Left forelimb (tissue), 1 donor: ENCODE results near the gene PTPRCAP.
A peak's percentile ranks its signal among the peaks of the same experiment; 100 is the strongest.

Source experiments
- DNase-seq: peaks from one replicate; pipeline ENCODE4 v3.0.0-alpha.2; 2018; ENCODE audit warnings: low spot score

PTPRCAP gene

GRCh38 chr11:67465189-67465510 lies 27.7 kb upstream of the PTPRCAP start:
- DNase-seq, result no peak

- peak; percentile 82 for DNase-seq
These were observed 27.1 kb upstream of the PTPRCAP start for GRCh38 chr11:67464411-67465188.

DNA sequence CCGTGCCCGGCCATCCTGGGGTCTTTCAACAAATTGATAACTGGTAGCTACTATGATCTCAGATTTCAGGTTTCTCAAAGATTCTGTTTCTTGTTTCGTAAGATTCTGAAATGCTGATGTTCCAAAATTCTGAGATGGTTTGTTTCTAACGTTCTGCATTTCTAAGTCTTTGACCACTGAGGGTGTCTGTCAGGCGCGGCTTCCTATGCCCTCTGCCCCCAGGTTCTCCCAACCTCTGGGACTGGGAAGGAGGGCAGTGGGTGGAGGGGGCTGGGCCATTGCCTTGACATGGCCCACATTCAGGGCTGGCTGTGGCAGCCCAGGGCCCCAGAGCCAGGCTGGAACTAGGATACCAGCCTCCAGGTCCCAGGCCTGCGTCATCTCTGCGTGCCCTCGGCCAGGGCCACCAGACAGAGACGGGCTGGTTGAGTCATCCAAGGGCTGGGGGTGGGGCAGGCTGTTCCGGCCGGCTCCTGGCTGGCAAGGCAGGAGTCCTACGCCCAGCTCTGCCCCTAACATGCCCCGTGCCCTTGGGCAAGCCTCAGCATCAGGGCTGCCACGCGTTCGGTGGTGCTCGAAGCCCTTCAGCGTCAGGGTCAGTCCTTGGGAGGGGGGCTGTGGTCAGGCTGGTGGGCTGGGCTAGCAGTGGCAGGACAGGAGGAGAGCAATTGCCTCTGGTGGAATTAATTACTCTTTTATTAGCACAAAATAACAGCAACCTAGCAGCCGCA lies 26.4 kb upstream of the PTPRCAP start:
- DNase-seq, result no peak

DNA sequence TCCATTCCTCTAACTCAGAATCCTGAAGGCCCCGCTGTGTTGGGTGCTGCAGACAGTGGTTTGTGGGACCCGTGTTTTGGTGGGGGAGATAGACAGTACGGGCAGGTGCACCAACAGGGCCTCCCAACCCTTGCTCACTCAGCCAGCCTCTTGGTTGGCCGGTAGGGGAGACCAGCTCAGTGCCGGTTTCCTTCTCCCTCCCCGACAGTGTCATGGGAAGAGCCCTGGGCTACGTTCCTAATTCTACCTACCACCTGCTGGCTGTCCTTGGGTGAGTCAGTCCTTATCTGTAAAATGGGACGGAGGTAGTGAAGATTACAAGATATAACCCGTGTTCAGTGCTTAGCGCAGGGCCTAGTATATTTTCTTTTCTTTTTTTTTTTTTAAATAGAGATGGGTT lies 25.7 kb upstream of the PTPRCAP start:
- no peak for DNase-seq

DNA sequence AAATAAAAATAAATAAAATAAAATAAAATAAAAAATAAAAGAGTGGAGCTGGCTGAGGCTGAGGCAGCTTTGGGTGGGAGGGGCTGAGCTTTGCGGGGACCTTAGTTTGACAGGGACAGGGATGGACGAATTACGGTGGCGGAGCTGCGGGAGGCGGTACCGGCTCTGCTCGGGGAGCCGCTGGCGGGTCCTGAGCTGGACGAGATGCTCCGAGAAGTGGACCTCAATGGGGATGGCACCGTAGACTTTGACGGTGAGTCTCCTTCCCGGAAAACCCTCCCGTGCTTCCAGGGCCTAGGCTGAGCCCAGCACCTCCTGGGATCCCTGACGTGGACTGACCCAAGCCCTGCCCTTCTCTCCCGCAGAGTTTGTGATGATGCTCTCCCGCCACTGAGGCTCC lies 20.8 kb upstream of the PTPRCAP start:
- DNase-seq, result no peak

DNA sequence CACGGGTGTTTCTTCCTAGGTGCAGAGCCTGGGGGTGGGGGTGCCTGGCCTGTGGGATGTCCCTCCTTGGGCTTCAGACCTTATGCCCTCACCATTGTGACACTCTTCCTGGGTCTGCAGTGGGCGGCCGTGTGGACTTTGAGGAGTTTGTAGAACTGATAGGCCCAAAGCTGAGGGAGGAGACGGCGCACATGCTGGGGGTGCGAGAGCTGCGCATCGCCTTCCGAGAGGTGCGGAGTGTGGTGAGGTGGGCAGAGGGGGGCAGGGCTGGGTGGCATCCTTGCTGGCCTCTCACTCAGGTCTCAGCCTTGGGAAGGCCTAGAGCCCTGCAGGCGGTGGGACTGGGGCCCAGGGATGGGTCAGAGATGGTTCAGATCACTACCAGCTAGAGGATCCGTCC lies 20.0 kb upstream of the PTPRCAP start:
- no peak for DNase-seq

DNA sequence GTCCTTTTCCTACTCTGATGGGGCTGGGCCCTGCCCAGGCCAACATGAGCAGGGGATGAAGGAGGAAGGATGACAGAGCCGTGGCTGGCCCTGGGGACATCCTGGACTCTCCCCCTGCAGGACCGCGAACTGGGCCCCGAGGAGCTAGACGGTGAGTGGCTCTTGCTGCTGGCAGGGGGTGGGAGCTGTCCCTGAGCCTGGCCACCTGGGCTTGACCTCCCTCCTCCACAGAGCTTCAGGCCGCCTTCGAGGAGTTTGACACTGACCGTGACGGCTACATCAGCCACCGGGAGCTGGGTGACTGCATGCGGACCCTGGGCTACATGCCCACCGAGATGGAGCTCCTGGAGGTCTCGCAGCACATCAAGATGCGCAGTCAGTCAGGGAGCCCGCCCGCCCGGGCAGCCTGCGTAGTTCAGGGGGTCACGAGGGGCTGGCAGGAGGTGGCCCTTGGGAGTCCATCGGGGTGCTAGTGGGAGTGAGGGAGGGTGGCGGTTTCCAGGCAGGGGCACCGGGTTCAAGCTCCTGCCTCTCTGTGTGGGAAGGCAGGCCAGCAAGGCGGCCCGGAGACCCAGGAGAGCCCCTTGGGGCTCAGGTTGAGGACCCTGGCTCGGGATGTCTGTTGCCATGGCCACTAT lies 18.7 kb upstream of the PTPRCAP start:
- no peak for DNase-seq

GRCh38 chr11:67455054-67455453 lies 17.6 kb upstream of the PTPRCAP start, which contains the start of gene CABP4:
CABP4 (plus strand) TSS chr11:67455354; CDS start chr11:67455424, 70 bp downstream.
- no peak for DNase-seq

DNA sequence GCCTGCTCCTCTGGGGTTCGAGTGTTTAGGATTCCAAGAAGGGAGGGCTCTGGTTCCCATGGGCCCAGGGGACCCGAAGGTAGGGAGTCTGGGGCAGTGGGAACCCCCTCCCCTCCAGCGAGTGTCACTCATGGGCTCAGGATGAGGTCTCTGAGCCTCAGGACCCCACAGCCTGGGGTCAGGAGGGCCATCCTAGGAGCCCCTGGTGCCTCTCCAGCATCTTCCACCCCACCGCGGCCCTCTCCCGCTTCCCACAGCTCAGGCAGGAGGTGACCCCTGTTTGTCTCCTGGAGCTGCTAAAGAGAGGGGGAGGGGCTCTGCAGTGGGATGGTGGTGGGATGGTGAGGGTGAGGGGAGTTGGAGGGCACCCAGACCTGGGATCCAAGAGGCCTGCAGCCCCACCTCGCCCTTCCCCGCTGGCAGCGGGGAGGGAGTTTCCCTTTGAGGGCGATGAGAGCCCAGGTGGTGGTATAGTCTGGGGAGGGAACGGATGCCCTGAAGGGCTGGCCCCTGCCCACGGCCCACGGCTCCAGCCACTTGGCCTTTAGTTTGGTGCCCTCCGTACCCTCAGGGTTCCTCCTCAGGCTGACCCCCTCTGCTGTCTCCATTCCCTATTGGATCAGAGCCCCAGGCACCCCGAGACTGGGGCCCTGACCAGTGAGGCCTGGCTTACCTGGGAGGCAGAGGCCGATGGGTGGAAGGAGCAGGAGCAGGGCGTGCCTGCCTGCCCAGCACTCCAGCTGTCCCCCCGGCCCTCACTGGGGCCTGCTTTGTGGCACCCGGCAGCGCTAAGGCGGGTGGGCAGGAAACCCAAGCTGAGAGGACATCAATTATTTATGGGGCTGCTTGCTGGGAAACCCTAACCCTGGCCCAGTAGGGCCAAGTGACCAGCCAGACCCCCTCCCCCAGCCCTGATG lies 16.6 kb upstream of the PTPRCAP start:
- DNase-seq, result no peak

- no peak for DNase-seq
These were observed 14.9 kb upstream of the PTPRCAP start, which contains the start of gene GPR152 for GRCh38 chr11:67452141-67452952. GPR152 (minus strand) TSS chr11:67452729; CDS start chr11:67452724, 5 bp downstream.

DNA sequence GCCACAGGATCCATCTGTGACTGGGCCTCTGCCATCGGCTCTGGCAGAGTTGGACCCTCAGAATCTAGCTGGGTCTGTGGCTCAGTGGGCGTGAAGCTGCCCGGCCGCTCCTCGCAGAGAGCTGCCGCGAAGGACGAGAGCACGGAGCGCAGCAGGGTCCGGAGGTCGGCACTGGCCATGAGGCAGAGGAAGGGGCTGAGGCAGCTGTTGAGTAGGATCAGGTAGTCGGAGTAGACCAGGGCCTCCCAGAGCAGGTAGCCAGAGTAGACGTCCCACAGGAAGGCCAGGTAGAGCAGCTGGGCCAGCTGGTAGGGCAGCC lies 14.1 kb upstream of the PTPRCAP start:
- DNase-seq, result no peak

GRCh38 chr11:67450796-67451657 lies 13.5 kb upstream of the PTPRCAP start:
- no peak for DNase-seq

GRCh38 chr11:67449116-67449844 lies 11.8 kb upstream of the PTPRCAP start:
- DNase-seq, result no peak

GRCh38 chr11:67448220-67448609 lies 10.7 kb upstream of the PTPRCAP start:
- DNase-seq, result no peak

DNA sequence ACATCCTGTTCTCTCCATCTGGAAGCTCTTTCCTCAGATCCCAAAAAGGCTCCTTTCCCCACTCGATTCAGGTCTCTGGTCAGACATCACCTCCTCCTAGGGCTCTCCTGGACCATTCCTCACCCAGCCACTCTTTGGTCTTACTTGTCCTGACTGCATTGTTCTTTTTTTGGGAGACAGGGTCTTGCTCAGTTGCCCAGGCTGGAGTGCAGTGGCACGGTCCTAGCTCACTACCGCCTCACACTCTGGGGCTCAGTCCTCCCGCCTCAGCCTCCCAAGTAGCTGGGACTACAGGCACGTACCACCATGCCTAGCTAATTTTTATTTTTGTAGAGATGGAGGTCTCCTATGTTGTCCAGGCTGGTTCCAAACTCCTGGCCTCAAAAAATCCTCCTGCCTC lies 8.0 kb upstream of the PTPRCAP start:
- no peak for DNase-seq

GRCh38 chr11:67442504-67443404 lies 5.3 kb upstream of the PTPRCAP start:
- DNase-seq, result no peak

- DNase-seq, result no peak
These were observed 4.4 kb upstream of the PTPRCAP start for GRCh38 chr11:67441731-67442351.

DNA sequence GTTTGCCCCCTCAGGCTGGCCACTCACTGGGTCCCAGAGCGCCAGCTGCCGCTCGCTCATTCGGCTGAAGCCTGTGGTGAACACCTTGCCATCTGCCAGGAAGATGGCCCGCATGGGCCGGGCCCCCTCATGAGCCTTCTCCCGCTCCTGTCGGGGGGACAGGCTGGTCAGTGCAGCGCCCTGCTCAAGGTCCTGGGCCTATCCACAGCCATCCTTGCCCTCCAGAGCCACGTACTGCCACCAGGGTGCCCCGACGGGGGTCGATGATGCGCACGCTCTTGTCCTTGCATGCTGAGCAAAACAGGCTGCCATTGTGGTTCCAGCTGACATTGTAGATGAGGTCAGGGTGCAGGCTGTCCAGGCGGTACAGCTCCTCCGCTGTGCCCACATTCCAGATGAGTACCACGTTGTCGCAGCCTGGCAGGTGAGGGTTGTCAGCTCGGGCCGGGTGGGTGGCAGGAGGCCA lies 3.6 kb upstream of the PTPRCAP start:
- DNase-seq, result no peak
